ENCODE measurements around the gene ARL8B. TPM values are rescaled to one million over a fixed set of nuclear protein-coding genes. Genes with fewer than 3 reads are reported as not detected.
"Not testable (repeated sequence)": the region's sequence is repeated elsewhere in the genome, so short reads cannot be mapped to it uniquely, and the experiment has no call there.

Gene ARL8B
- total RNA-seq, 6 donors from 2014 or later = 34.7 to 117 (median 74.2) TPM

DNA sequence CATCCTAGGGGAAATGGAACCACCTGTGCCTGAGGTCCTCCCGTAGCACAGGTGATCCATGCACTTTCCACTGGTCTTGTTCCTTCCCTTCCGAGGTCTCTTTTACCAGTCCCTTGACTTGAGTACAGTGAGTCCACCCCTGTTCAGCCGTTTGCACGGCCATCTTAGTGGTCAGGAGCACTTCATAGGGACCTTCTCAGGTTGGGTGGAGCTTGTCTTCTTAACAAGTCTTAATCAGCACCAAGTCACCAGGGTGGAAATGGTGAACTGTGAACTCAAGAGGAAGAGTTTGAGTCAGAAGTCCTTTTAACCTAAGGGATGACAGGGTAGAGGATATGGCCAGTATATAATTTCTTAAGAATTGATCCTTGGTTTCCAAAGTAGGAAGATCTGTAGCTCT lies 21.4 kb downstream of the ARL8B start:
- ATAC-seq (ENCODE audit: low FRiP score in 2 of 2) (no peak), DNase-seq (no peak)
- 96 to 100% methylated on average over 4 of the region's 4 CpGs for WGBS, 2 donors
- H3K4me1 ChIP-seq = peaks cover 34 to 52% (median 47%) of the 10 kb centered on the region in 4 donors
- peak overlapping the region in 1 of 4 donors; percentile 52 for H3K27ac ChIP-seq
- no peaks in the 10 kb centered on the region for H3K36me3 ChIP-seq
- TF ChIP-seq, protein P1, sequence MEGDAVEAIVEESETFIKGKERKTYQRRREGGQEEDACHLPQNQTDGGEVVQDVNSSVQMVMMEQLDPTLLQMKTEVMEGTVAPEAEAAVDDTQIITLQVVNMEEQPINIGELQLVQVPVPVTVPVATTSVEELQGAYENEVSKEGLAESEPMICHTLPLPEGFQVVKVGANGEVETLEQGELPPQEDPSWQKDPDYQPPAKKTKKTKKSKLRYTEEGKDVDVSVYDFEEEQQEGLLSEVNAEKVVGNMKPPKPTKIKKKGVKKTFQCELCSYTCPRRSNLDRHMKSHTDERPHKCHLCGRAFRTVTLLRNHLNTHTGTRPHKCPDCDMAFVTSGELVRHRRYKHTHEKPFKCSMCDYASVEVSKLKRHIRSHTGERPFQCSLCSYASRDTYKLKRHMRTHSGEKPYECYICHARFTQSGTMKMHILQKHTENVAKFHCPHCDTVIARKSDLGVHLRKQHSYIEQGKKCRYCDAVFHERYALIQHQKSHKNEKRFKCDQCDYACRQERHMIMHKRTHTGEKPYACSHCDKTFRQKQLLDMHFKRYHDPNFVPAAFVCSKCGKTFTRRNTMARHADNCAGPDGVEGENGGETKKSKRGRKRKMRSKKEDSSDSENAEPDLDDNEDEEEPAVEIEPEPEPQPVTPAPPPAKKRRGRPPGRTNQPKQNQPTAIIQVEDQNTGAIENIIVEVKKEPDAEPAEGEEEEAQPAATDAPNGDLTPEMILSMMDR (IDR thresholded peaks at IDR 0.05) = no peak
- no peak for TF ChIP-seq EP300 (IDR thresholded peaks at IDR 0.05)
- TF ChIP-seq POLR2A (IDR thresholded peaks at IDR 0.05) = no peak
- no peak for TF ChIP-seq POLR2AphosphoS5 (IDR thresholded peaks at IDR 0.05)
- no peaks in the 10 kb centered on the region for H3K9me3 ChIP-seq
- H3K27me3 ChIP-seq = no peaks in the 10 kb centered on the region
- H3K4me3 ChIP-seq = no peak overlapping the region

GRCh38 chr3:5144316-5144994 lies 22.4 kb downstream of the ARL8B start:
- no peak overlapping the region for H3K4me3 ChIP-seq
- no peaks in the 10 kb centered on the region for H3K9me3 ChIP-seq
- H3K36me3 ChIP-seq = no peaks in the 10 kb centered on the region
- TF ChIP-seq POLR2A (IDR thresholded peaks at IDR 0.05) (no peak), POLR2AphosphoS5 (IDR thresholded peaks at IDR 0.05) (no peak), EP300 (IDR thresholded peaks at IDR 0.05) (no peak)
- TF ChIP-seq, protein P1 (IDR thresholded peaks at IDR 0.05) = no peak
- peaks cover 27 to 46% (median 37%) of the 10 kb centered on the region in 4 donors for H3K4me1 ChIP-seq
- DNase-seq (no peak), ATAC-seq (ENCODE audit: low FRiP score in 2 of 2) (peak in 1 of 2 donors; percentile 61)
- 69 to 73% methylated on average over 5 of the region's 5 CpGs for WGBS, 2 donors
- H3K27me3 ChIP-seq = no peaks in the 10 kb centered on the region
- peak overlapping the region in 3 of 4 donors; percentile 45 to 52 (median 49) for H3K27ac ChIP-seq

GRCh38 chr3:5145120-5145519 lies 23.0 kb downstream of the ARL8B start:
- WGBS, 2 donors = 83% methylated on average over 5 of the region's 5 CpGs
- no peaks in the 10 kb centered on the region for H3K9me3 ChIP-seq
- no peaks in the 10 kb centered on the region for H3K27me3 ChIP-seq
- H3K27ac ChIP-seq = peak overlapping the region in 3 of 4 donors; percentile 3 to 52 (median 45)
- no peaks in the 10 kb centered on the region for H3K36me3 ChIP-seq
- TF ChIP-seq, protein P1 (IDR thresholded peaks at IDR 0.05) = no peak
- TF ChIP-seq POLR2A (IDR thresholded peaks at IDR 0.05) = no peak
- TF ChIP-seq POLR2AphosphoS5 (IDR thresholded peaks at IDR 0.05) = no peak
- no peak for TF ChIP-seq EP300 (IDR thresholded peaks at IDR 0.05)
- DNase-seq (no peak), ATAC-seq (ENCODE audit: low FRiP score in 2 of 2) (no peak)
- H3K4me1 ChIP-seq = peaks cover 20 to 40% (median 30%) of the 10 kb centered on the region in 4 donors
- H3K4me3 ChIP-seq = no peak overlapping the region

DNA sequence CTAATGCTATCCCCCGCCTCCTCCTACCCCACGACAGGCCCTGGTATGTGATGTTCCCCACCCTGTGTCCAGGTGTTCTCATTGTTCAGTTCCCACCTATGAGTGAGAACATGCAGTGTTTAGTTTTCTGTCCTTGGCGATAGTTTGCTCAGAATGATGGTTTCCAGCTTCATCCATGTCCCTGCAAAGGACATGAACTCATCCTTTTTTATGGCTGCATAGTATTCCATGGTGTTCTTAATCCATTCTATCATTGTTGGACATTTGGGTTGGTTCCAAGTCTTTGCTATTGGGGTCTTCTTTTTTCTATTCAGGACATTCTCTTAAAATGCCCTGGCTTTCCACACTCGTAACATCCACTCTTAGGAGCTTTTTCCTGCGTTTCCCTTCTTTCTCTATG lies 25.1 kb downstream of the ARL8B start:
- H3K27ac ChIP-seq; H3K4me3 ChIP-seq; ATAC-seq (ENCODE audit: low FRiP score in 2 of 2); DNase-seq; H3K9me3 ChIP-seq; H3K27me3 ChIP-seq; H3K36me3 ChIP-seq: not testable (repeated sequence)
- peaks cover 16 to 32% (median 23%) of the 10 kb centered on the region in 4 donors for H3K4me1 ChIP-seq
- 98 to 100% methylated on average over 5 of the region's 5 CpGs for WGBS, 2 donors

DNA sequence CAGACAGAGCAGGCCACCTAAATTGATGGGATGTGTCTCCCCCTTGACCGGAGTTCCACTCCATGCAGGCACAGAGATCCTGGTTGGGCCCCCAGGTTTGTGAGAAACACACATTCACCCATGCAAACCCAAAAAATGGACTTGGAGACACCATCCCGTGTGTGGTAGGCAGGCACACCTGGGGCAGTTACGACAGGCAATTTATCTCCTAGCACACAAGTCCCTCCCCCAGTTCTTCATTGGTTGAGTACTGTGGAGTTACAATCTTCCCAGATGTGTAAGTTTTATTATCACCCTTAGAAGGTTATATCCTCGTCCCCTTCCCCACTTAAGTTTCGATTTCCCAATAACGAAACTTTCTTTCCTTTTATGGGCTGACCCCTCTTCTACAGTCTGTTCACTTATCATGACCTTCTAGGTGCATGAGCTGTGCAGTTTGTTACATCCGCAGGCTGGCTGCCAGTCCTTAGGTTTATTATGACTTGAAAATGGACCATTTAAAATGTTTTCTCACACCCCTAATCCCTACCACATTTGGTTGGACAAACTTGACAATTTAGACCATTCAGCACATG lies 27.3 kb downstream of the ARL8B start:
- 86 to 89% methylated on average over 7 of the region's 7 CpGs for WGBS, 2 donors
- Histone ChIP-seq H3K27me3 (no peaks in the 10 kb centered on the region), H3K4me1 (peaks cover 15 to 25% (median 17%) of the 10 kb centered on the region in 4 donors), H3K36me3 (no peaks in the 10 kb centered on the region), H3K4me3 (no peak overlapping the region), H3K9me3 (no peaks in the 10 kb centered on the region), H3K27ac (no peak overlapping the region)
- ATAC-seq (ENCODE audit: low FRiP score in 2 of 2) = no peak
- DNase-seq = no peak
- TF ChIP-seq, protein P1 (IDR thresholded peaks at IDR 0.05) = no peak
- TF ChIP-seq POLR2A (IDR thresholded peaks at IDR 0.05) = no peak
- no peak for TF ChIP-seq POLR2AphosphoS5 (IDR thresholded peaks at IDR 0.05)
- TF ChIP-seq EP300 (IDR thresholded peaks at IDR 0.05) = no peak

All from upper lobe of left lung (tissue), 6 donors.